HK-2 (cell line): ENCODE results near the gene E2F4.
A peak's percentile ranks its signal among the peaks of the same experiment; 100 is the strongest.

Source experiments
- DNase-seq: peaks from one replicate; pipeline ENCODE4 v3.0.0-alpha.2; 2018; ENCODE audit not compliant: unreplicated experiment

E2F4 gene

GRCh38 chr16:67208154-67208896 lies 16.4 kb downstream of the E2F4 start:
- DNase-seq: no peak

GRCh38 chr16:67209565-67209964 lies 17.6 kb downstream of the E2F4 start:
- no peak for DNase-seq

- no peak for DNase-seq
Observed at GRCh38 chr16:67210069-67210937, 18.3 kb downstream of the E2F4 start.

- no peak for DNase-seq
Observed at GRCh38 chr16:67211674-67212073, 19.7 kb downstream of the E2F4 start.

- DNase-seq: no peak
Observed at GRCh38 chr16:67212766-67213165, 20.8 kb downstream of the E2F4 start.

- DNase-seq: no peak
Observed at GRCh38 chr16:67213197-67214019, 21.5 kb downstream of the E2F4 start.

GRCh38 chr16:67215706-67216105 lies 23.8 kb downstream of the E2F4 start:
- no peak for DNase-seq

- DNase-seq: no peak
Observed at GRCh38 chr16:67216612-67217490, 24.9 kb downstream of the E2F4 start.

GRCh38 chr16:67223992-67224391 lies 32.0 kb downstream of the E2F4 start:
- DNase-seq: no peak

- no peak for DNase-seq
Observed at GRCh38 chr16:67226295-67226803, 34.4 kb downstream of the E2F4 start.

GRCh38 chr16:67226804-67227566 lies 35.0 kb downstream of the E2F4 start, which contains the start of gene TMEM208:
Gene TMEM208, plus strand, starts transcription at chr16:67227130. Its CDS starts 89 bp downstream, at chr16:67227219.
- DNase-seq: peak; percentile 99

GRCh38 chr16:67227567-67227921 lies 35.6 kb downstream of the E2F4 start:
- DNase-seq: no peak

GRCh38 chr16:67228034-67228785 lies 36.3 kb downstream of the E2F4 start:
- DNase-seq: no peak

GRCh38 chr16:67228905-67229304 lies 37.0 kb downstream of the E2F4 start:
- DNase-seq: no peak

GRCh38 chr16:67229906-67230808 lies 38.2 kb downstream of the E2F4 start:
- DNase-seq: no peak

GRCh38 chr16:67230809-67231660 lies 39.1 kb downstream of the E2F4 start:
- DNase-seq: peak; percentile 3

GRCh38 chr16:67233596-67233995 lies 41.6 kb downstream of the E2F4 start:
- no peak for DNase-seq
